Liver (tissue), 9 donors: ENCODE data around the gene PPP2R2C. TPM values are rescaled to one million over a fixed set of nuclear protein-coding genes. Genes with fewer than 3 reads are reported as not detected.

Experiments used
- DNase-seq: peaks from one replicate; pipeline ENCODE4 v3.0.0-alpha.2; 2017; ENCODE audit warnings: low spot score
- H3K27ac ChIP-seq, 2 donors: one replicate each; pipeline ENCODE4 v1.7.0; 2013; ENCODE audit warnings: inconsistent platforms in 2 of 2, low read length in 2 of 2, control low read depth in 1 of 2, low read depth in 1 of 2, mild to moderate bottlenecking in 1 of 2
- H3K27me3 ChIP-seq, 4 donors: one replicate each; pipeline versions ENCODE4 v1.6.1 to v1.7.0; 2013; ENCODE audit warnings: low read length in 3 of 4, inconsistent platforms in 1 of 4, mild to moderate bottlenecking in 1 of 4, moderate library complexity in 1 of 4; ENCODE audit not compliant: control insufficient read depth in 4 of 4, insufficient read depth in 4 of 4
- H3K36me3 ChIP-seq, 4 donors: one replicate each; pipeline versions ENCODE4 v1.6.1 to v1.7.0; 2013; ENCODE audit warnings: low read length in 3 of 4, mild to moderate bottlenecking in 3 of 4, low read depth in 1 of 4, moderate library complexity in 1 of 4; ENCODE audit not compliant: control insufficient read depth in 4 of 4, insufficient read depth in 3 of 4
- H3K4me1 ChIP-seq, 4 donors: one replicate each; pipeline versions ENCODE4 v1.6.1 to v1.7.0; 2013; ENCODE audit warnings: low read length in 3 of 4, mild to moderate bottlenecking in 3 of 4, moderate library complexity in 1 of 4; ENCODE audit not compliant: control insufficient read depth in 4 of 4, insufficient read depth in 4 of 4
- H3K4me3 ChIP-seq, 3 donors: one replicate each; pipeline versions ENCODE4 v1.6.1 to v1.7.0; 2013; ENCODE audit warnings: low read length in 3 of 3, control low read depth in 1 of 3, low read depth in 1 of 3, mild to moderate bottlenecking in 1 of 3
- H3K9ac ChIP-seq, 2 donors: one replicate each; pipeline ENCODE4 v1.7.0; 2013; ENCODE audit warnings: low read length in 2 of 2, mild to moderate bottlenecking in 2 of 2, moderate library complexity in 2 of 2, control low read depth in 1 of 2, low read depth in 1 of 2
- H3K9me3 ChIP-seq, 4 donors: one replicate each; pipeline versions ENCODE4 v1.6.1 to v1.7.0; 2013; ENCODE audit warnings: low read length in 3 of 4; ENCODE audit not compliant: control insufficient read depth in 4 of 4
- EGR1 ChIP-seq, 2 donors: IDR thresholded peaks; 2 replicates each; pipeline ENCODE4 v1.6.1; 2016 to 2018; ENCODE audit warnings: antibody characterized with exemption in 2 of 2, low read depth in 2 of 2
- FOXA1 ChIP-seq: IDR thresholded peaks from 2 replicates; pipeline ENCODE4 v1.6.1; 2016; ENCODE audit warnings: antibody characterized with exemption
- FOXA2 ChIP-seq: IDR thresholded peaks from 2 replicates; pipeline ENCODE4 v1.6.1; 2016; ENCODE audit warnings: antibody characterized with exemption
- GABPA ChIP-seq, 2 donors: IDR thresholded peaks in 1 of 2; conservative IDR thresholded peaks in 1 of 2; 2 replicates each; pipeline ENCODE4 v1.6.1; 2016; ENCODE audit warnings: antibody characterized with exemption in 2 of 2, mild to moderate bottlenecking in 1 of 2, moderate library complexity in 1 of 2
- HNF4A ChIP-seq, 2 donors: conservative IDR thresholded peaks; 2 replicates each; pipeline ENCODE4 v1.6.1; 2016; ENCODE audit warnings: antibody characterized with exemption in 2 of 2, mild to moderate bottlenecking in 2 of 2
- HNF4G ChIP-seq: IDR thresholded peaks from 2 replicates; pipeline ENCODE4 v1.6.1; 2016; ENCODE audit warnings: antibody characterized with exemption
- JUND ChIP-seq, 2 donors: IDR thresholded peaks; 2 replicates each; pipeline ENCODE4 v1.6.1; 2016; ENCODE audit warnings: antibody characterized with exemption in 2 of 2
- MAX ChIP-seq: IDR thresholded peaks from 2 replicates; pipeline ENCODE4 v1.6.1; 2016; ENCODE audit warnings: antibody characterized with exemption
- NR2F2 ChIP-seq: IDR thresholded peaks from 2 replicates; pipeline ENCODE4 v1.6.1; 2016; ENCODE audit warnings: antibody characterized with exemption
- RAD21 ChIP-seq, 2 donors: IDR thresholded peaks; 2 replicates each; pipeline ENCODE4 v1.6.1; 2016; ENCODE audit warnings: antibody characterized with exemption in 2 of 2, mild to moderate bottlenecking in 2 of 2
- REST ChIP-seq: IDR thresholded peaks from 2 replicates; pipeline ENCODE4 v1.6.1; 2016; ENCODE audit warnings: antibody characterized with exemption, mild to moderate bottlenecking
- RXRA ChIP-seq, 2 donors: IDR thresholded peaks; 2 replicates each; pipeline ENCODE4 v1.6.1; 2017 to 2018; ENCODE audit warnings: antibody characterized with exemption in 2 of 2, mild to moderate bottlenecking in 1 of 2
- SP1 ChIP-seq: IDR thresholded peaks from 2 replicates; pipeline ENCODE4 v1.6.1; 2018; ENCODE audit warnings: antibody characterized with exemption, mild to moderate bottlenecking
- TAF1 ChIP-seq: conservative IDR thresholded peaks from 2 replicates; pipeline ENCODE4 v1.6.1; 2016; ENCODE audit warnings: antibody characterized with exemption, mild to moderate bottlenecking
- YY1 ChIP-seq: IDR thresholded peaks from 2 replicates; pipeline ENCODE4 v1.6.1; 2016; ENCODE audit warnings: antibody characterized with exemption, mild to moderate bottlenecking
- ZBTB33 ChIP-seq: IDR thresholded peaks from 2 replicates; pipeline ENCODE4 v1.6.1; 2016; ENCODE audit warnings: antibody characterized with exemption
- WGBS: extraction: QIAGEN DNeasy Blood & Tissue Kit; methylation state at CpG from one replicate; pipeline ENCODE4 v1.1.7; 2013; 5-methylcytosine and 5-hydroxymethylcytosine counted together
- polyA plus RNA-seq, 2 donors: library from polyadenylated mRNA; stranded (reverse) in 1 of 2; unstranded in 1 of 2; fragments of 200-250 nt in 1 of 2; fragments of >200 nt in 1 of 2; fragmentation: Nextera tagmentation in 1 of 2; extraction: Ambion mirVana in 1 of 2; gene quantifications; one replicate each; pipeline versions ENCODE4 v1.2.1 to v1.2.3, GENCODE V29; 2013 to 2015
- total RNA-seq, 2 donors: library from RNA; depleted of rRNA; stranded (reverse); fragments of >200 nt; gene quantifications; one replicate each; pipeline ENCODE4 v1.2.3, GENCODE V29; 2014
- TF ChIP-seq, protein P1 (sequence below): IDR thresholded peaks from 2 replicates; pipeline ENCODE4 v1.6.1; 2016; ENCODE audit warnings: antibody characterized with exemption
- TF ChIP-seq, protein P2 (sequence below): fragments of 150-350 bp; IDR thresholded peaks from 2 replicates; pipeline ENCODE4 v1.5.1; 2017; ENCODE audit warnings: improper control_type of control experiment, low read depth, low read length; ENCODE audit not compliant: missing input control
- donor health status: healthy.
- donor health status: healthy.
- donor health status: healthy.
- donor health status: healthy.
- donor health status: healthy.

PPP2R2C gene
- total and polyA plus RNA-seq, 4 donors, result under 0.01 to 0.01 TPM; not detected in 2

DNA sequence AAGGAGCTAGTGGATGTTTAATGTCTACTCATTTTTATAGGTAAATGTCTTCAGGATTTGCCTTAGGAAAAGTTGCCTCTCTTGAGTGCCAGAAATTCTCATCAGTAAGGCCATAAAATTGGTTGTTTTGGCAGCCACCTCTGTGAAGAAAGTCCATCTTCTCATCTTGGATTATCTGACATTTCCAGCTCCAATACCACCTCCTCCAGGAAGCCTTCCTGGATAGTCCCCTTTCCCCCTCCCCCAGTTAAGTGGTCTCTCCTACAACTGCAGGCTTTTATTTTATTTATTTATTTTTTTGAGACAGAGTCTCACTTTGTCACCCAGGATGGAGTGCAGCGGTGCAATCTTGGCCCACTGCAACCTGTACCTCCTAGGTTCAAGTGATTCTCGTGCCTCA lies 87.1 kb downstream of the PPP2R2C start:
- no peak for DNase-seq
- Histone ChIP-seq H3K27ac (no peak overlapping the region), H3K4me1 (no peaks in the 10 kb centered on the region), H3K27me3 (peaks cover 0 to 3% (median 2%) of the 10 kb centered on the region in 4 donors), H3K36me3 (no peaks in the 10 kb centered on the region), H3K4me3 (no peak overlapping the region), H3K9ac (no peak overlapping the region), H3K9me3 (no peaks in the 10 kb centered on the region)
- WGBS, result 90% methylated on average over 2 of the region's 2 CpGs
- TF ChIP-seq GABPA (IDR thresholded peaks at IDR 0.05 in 1 of 2, conservative IDR thresholded peaks at IDR 0.05 in 1 of 2) (no peak), YY1 (no peak), FOXA2 (no peak), REST (no peak), NR2F2 (no peak), ZBTB33 (no peak), FOXA1 (no peak), HNF4A (conservative IDR thresholded peaks at IDR 0.05) (no peak), TAF1 (no peak), SP1 (no peak), RAD21 (IDR thresholded peaks at IDR 0.05) (no peak), RXRA (IDR thresholded peaks at IDR 0.05) (no peak), MAX (no peak), JUND (IDR thresholded peaks at IDR 0.05) (no peak), HNF4G (no peak), EGR1 (IDR thresholded peaks at IDR 0.05; ENCODE audit: low read depth in 2 of 2) (no peak)
- TF ChIP-seq, protein P1, sequence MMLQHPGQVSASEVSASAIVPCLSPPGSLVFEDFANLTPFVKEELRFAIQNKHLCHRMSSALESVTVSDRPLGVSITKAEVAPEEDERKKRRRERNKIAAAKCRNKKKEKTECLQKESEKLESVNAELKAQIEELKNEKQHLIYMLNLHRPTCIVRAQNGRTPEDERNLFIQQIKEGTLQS, result no peak
- TF ChIP-seq, protein P2, sequence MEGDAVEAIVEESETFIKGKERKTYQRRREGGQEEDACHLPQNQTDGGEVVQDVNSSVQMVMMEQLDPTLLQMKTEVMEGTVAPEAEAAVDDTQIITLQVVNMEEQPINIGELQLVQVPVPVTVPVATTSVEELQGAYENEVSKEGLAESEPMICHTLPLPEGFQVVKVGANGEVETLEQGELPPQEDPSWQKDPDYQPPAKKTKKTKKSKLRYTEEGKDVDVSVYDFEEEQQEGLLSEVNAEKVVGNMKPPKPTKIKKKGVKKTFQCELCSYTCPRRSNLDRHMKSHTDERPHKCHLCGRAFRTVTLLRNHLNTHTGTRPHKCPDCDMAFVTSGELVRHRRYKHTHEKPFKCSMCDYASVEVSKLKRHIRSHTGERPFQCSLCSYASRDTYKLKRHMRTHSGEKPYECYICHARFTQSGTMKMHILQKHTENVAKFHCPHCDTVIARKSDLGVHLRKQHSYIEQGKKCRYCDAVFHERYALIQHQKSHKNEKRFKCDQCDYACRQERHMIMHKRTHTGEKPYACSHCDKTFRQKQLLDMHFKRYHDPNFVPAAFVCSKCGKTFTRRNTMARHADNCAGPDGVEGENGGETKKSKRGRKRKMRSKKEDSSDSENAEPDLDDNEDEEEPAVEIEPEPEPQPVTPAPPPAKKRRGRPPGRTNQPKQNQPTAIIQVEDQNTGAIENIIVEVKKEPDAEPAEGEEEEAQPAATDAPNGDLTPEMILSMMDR, result no peak
